ENCODE results near the gene SORCS3.

DNA sequence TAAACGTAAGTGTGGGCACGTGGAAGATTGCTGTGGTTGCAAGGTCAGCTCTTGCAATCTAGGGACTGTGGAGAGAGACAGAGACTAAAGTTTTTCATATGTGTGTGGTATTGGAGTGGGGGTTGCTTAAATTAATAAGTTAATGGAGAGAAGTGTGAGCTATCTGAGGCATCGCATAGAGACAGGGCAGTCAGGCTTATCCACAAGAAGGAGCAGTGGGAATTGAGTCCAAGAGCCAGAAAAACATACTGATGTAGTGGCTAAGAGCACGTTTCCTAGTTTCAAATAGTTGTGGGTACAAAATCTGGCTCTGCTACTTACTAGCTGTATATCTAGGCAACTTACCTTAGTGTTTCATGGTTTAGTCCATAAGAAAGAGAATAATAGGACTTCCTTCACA, 65.8 kb downstream of the SORCS3 start:
- TF ChIP-seq, protein P1, sequence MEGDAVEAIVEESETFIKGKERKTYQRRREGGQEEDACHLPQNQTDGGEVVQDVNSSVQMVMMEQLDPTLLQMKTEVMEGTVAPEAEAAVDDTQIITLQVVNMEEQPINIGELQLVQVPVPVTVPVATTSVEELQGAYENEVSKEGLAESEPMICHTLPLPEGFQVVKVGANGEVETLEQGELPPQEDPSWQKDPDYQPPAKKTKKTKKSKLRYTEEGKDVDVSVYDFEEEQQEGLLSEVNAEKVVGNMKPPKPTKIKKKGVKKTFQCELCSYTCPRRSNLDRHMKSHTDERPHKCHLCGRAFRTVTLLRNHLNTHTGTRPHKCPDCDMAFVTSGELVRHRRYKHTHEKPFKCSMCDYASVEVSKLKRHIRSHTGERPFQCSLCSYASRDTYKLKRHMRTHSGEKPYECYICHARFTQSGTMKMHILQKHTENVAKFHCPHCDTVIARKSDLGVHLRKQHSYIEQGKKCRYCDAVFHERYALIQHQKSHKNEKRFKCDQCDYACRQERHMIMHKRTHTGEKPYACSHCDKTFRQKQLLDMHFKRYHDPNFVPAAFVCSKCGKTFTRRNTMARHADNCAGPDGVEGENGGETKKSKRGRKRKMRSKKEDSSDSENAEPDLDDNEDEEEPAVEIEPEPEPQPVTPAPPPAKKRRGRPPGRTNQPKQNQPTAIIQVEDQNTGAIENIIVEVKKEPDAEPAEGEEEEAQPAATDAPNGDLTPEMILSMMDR (IDR thresholded peaks at IDR 0.05; ENCODE audit: low read length) = no peak
- TF ChIP-seq EZH2 (optimal IDR thresholded peaks at IDR 0.05; ENCODE audit: low read depth, low read length) = no peak
- TF ChIP-seq EZH2phosphoT487 (IDR thresholded peaks at IDR 0.05; ENCODE audit: low read length) = no peak

All from MM.1S (cell line).